HAP-1 (cell line): Measurements from ENCODE around the gene KRT17.
"Not testable (repeated sequence)": the region's sequence is repeated elsewhere in the genome, so short reads cannot be mapped to it uniquely, and the experiment has no call there.

Experiments used
- DNase-seq, 2 experiments: peaks; one replicate each; pipeline ENCODE4 v3.0.0-alpha.2; 2016 to 2020; ENCODE audit warnings: low spot score in 2 of 2
- H3K27me3 ChIP-seq: fragments of 250-450 bp; sonication (Bioruptor Pico); 2 replicates; pipeline ENCODE4 v1.5.1; 2020; ENCODE audit warnings: low read depth, mild to moderate bottlenecking, moderate library complexity
- H3K36me3 ChIP-seq: fragments of 250-450 bp; sonication (Bioruptor Pico); replicated peaks from 2 replicates; pipeline ENCODE4 v1.5.1; 2020; ENCODE audit warnings: mild to moderate bottlenecking
- H3K4me1 ChIP-seq: fragments of 250-450 bp; sonication (Bioruptor Pico); 2 replicates; pipeline ENCODE4 v1.5.1; 2020; ENCODE audit warnings: mild to moderate bottlenecking
- H3K4me3 ChIP-seq: fragments of 250-450 bp; sonication (Bioruptor Pico); 2 replicates; pipeline ENCODE4 v1.5.1; 2020; ENCODE audit warnings: mild to moderate bottlenecking, moderate library complexity
- H3K9me3 ChIP-seq: fragments of 250-450 bp; sonication (Bioruptor Pico); 2 replicates; pipeline ENCODE4 v1.5.1; 2020; ENCODE audit warnings: mild to moderate bottlenecking, moderate library complexity
- in situ Hi-C: fragments of 300-500 bp; cut with MboI; formaldehyde crosslinking; loops from 3 replicates; pipeline ENCODE4 v1.14.3; 2020; ENCODE audit warnings: low sequenced_read_pairs, inconsistent platforms, mixed read lengths

KRT17 gene

GRCh38 chr17:41579484-41580243, 44.7 kb downstream of the KRT17 start:
- Histone ChIP-seq H3K9me3 (no peaks in the 10 kb centered on the region), H3K4me1 (no peaks in the 10 kb centered on the region), H3K27me3 (no peaks in the 10 kb centered on the region), H3K36me3 (no peaks in the 10 kb centered on the region), H3K4me3 (no peak overlapping the region)
- DNase-seq: peak; percentile 82 to 94
- in situ Hi-C loops: no loop called here

- no peaks in the 10 kb centered on the region for H3K36me3 ChIP-seq
- H3K4me1 ChIP-seq: no peaks in the 10 kb centered on the region
- H3K4me3 ChIP-seq: no peak overlapping the region
- in situ Hi-C loops: no loop called here
- DNase-seq: no peak
- no peaks in the 10 kb centered on the region for H3K9me3 ChIP-seq
- no peaks in the 10 kb centered on the region; the same call in 1 of the 2 replicates for H3K27me3 ChIP-seq
Observed at GRCh38 chr17:41578971-41579370, 45.4 kb downstream of the KRT17 start.

DNA sequence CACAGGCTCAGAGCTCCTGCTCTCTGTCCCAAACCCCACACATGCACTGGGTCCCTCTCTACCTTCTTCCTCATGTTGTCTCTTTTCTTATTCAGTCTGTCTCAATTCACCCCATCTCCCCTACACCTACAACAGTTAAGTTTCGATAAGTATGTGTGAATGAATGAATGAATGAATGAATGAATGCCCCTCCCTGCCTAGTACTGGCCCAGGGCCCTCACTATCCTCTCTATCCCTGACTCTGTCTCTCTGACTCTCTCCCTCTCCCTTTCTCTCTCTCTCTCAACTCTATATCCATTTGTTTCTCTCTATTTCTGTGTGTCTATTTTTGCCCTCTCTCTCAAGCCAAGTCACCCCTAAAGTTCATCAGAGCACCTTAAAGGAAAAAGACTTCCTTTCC, 45.8 kb downstream of the KRT17 start:
- Histone ChIP-seq H3K4me1 (no peaks in the 10 kb centered on the region), H3K27me3 (no peaks in the 10 kb centered on the region; the same call in 1 of the 2 replicates), H3K9me3 (no peaks in the 10 kb centered on the region), H3K36me3 (no peaks in the 10 kb centered on the region), H3K4me3 (no peak overlapping the region)
- DNase-seq: no peak
- in situ Hi-C loops: no loop called here

DNA sequence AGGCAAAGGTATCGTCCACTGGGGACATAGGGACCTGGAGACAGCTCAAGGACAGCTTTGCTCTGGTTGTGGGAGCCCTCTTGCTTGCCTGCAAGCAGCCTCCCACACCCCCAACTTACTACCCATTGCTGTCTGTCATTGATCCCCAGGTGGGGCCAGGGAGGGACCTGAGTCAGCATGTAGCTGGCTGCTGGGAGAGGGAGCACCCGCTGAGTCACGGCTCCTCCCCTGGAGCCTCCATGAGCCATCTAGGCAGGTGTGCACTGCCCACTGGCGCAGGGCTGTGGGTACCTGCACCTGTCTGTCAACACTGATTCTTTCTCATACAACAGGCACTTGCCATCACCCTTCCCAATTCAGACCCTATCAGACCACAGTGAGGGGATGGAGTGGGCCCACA, 47.6 kb downstream of the KRT17 start:
- H3K9me3 ChIP-seq, H3K36me3 ChIP-seq, DNase-seq, H3K27me3 ChIP-seq, H3K4me1 ChIP-seq, in situ Hi-C loops, H3K4me3 ChIP-seq: not testable (repeated sequence)

DNA sequence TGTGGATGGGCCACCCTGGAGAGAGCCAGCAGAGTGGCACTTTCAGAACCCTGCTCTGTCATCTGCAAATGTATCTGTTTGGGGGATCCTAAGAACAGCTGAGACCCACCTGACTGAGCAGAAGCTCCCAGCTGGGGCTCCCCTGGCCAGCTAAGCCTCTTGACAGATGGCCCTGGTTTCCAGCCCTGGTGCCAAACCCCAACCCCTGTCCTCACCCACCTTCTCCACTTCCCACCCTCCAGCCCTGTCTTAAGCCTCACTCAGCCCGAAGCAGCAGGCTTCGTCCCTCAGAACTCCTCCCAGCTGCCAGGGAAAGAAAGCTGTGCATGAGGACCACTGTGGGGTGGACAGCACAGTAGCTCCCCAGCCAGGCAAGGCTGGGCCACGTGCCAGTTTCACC, 49.0 kb downstream of the KRT17 start:
- Histone ChIP-seq H3K4me3 (no peak overlapping the region), H3K27me3 (peaks cover 11% of the 10 kb centered on the region)
- in situ Hi-C loops: no loop called here

GRCh38 chr17:41571561-41572434, 52.6 kb downstream of the KRT17 start, which contains the start of gene KRT9:
KRT9 (minus strand) TSS chr17:41572059; CDS start chr17:41571992, 67 bp downstream.
- Histone ChIP-seq H3K36me3 (no peaks in the 10 kb centered on the region), H3K4me1 (no peaks in the 10 kb centered on the region), H3K4me3 (no peak within 1 kb of the TSS), H3K9me3 (no peaks in the 10 kb centered on the region), H3K27me3 (peaks cover 19% of the 10 kb centered on the region)
- DNase-seq: no peak
- in situ Hi-C loops: no loop called here

More for the DNA sequence above, 49.0 kb downstream of the KRT17 start:
- H3K4me1 ChIP-seq: no peaks in the 10 kb centered on the region
- no peak for DNase-seq
- H3K9me3 ChIP-seq: no peaks in the 10 kb centered on the region
- no peaks in the 10 kb centered on the region for H3K36me3 ChIP-seq
